ENCODE data around the gene TSC22D4. TPM values are rescaled to one million over a fixed set of nuclear protein-coding genes. Genes with fewer than 3 reads are reported as not detected.

The TSC22D4 gene
- total and polyA plus RNA-seq, 9 of the 15 experiments (the other 6 are each of a cell fraction or from before 2014, with no cell fraction given): 0.37 to 107 (median 28.7) TPM

DNA sequence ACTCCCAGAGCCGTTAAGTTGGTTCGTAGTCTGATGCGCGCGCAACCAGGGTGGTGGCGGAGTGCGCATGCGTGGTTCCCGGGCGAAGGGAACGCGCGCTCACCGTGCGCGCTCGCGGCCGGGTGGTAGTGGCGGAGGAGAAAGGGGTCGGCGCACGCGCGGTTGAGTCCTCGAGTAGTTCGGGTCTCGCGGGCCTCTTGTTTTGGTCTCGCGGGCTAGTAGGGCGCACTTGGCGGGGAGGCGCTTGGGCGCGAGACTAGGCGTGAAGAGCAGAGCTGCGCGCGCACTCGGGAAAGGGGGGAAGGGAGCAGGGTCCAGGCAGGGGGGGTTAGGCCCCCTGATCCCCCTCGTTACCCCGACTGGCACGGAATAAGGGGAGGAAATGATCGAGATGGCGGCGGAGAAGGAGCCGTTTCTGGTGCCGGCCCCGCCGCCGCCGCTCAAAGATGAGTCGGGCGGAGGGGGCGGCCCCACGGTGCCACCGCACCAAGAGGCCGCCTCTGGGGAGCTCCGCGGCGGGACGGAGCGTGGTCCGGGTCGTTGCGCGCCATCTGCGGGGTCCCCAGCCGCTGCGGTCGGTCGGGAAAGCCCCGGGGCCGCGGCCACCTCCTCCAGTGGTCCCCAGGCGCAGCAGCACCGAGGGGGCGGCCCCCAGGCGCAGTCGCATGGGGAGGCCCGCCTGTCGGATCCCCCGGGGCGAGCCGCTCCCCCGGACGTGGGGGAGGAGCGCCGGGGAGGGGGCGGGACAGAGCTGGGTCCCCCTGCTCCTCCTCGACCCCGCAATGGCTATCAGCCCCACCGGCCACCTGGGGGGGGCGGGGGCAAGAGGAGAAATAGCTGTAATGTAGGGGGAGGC, 49.1 kb downstream of the TSC22D4 start, which contains the start of gene MEPCE (continued):
- peak; percentile 78; the same call in 1 of the 2 replicates for TF ChIP-seq CBX1 (IDR thresholded peaks at IDR 0.05; ENCODE audit: low read depth)
- TF ChIP-seq, protein P1, sequence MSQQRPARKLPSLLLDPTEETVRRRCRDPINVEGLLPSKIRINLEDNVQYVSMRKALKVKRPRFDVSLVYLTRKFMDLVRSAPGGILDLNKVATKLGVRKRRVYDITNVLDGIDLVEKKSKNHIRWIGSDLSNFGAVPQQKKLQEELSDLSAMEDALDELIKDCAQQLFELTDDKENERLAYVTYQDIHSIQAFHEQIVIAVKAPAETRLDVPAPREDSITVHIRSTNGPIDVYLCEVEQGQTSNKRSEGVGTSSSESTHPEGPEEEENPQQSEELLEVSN (IDR thresholded peaks at IDR 0.05; ENCODE audit: borderline replicate concordance in 1 of 2, extremely low read depth in 1 of 2, insufficient read depth in 1 of 2, insufficient read length in 1 of 2, low read depth in 1 of 2, low read length in 1 of 2, poor library complexity in 1 of 2, severe bottlenecking in 1 of 2): peak; percentile 3 to 73
- TF ChIP-seq DACH1 (IDR thresholded peaks at IDR 0.05; ENCODE audit: partially characterized antibody): no peak
- TF ChIP-seq SUPT5H (IDR thresholded peaks at IDR 0.05): peak; percentile 80
- peak; percentile 97 for TF ChIP-seq ZBTB7A (IDR thresholded peaks at IDR 0.05; ENCODE audit: borderline replicate concordance, control insufficient read depth, low read depth, low read length)
- TF ChIP-seq CCNT2 (IDR thresholded peaks at IDR 0.05; ENCODE audit: borderline replicate concordance, extremely low read depth, insufficient read length, low read depth, low read length): peak; percentile 54
- peak; percentile 41 for TF ChIP-seq SAP30 (IDR thresholded peaks at IDR 0.05; ENCODE audit: borderline replicate concordance, insufficient read depth, low read depth, low read length, poor library complexity, severe bottlenecking)
- TF ChIP-seq ZNF589 (CRISPR knock-in tag; IDR thresholded peaks at IDR 0.05; ENCODE audit: low read depth): no peak
- peak; percentile 86 for TF ChIP-seq PRPF4 (IDR thresholded peaks at IDR 0.05; ENCODE audit: insufficient read depth, low read depth, low read length, poor library complexity, severe bottlenecking)
- TF ChIP-seq ZFX (CRISPR knock-in tag; IDR thresholded peaks at IDR 0.05): peak; percentile 78
- TF ChIP-seq, protein P2, sequence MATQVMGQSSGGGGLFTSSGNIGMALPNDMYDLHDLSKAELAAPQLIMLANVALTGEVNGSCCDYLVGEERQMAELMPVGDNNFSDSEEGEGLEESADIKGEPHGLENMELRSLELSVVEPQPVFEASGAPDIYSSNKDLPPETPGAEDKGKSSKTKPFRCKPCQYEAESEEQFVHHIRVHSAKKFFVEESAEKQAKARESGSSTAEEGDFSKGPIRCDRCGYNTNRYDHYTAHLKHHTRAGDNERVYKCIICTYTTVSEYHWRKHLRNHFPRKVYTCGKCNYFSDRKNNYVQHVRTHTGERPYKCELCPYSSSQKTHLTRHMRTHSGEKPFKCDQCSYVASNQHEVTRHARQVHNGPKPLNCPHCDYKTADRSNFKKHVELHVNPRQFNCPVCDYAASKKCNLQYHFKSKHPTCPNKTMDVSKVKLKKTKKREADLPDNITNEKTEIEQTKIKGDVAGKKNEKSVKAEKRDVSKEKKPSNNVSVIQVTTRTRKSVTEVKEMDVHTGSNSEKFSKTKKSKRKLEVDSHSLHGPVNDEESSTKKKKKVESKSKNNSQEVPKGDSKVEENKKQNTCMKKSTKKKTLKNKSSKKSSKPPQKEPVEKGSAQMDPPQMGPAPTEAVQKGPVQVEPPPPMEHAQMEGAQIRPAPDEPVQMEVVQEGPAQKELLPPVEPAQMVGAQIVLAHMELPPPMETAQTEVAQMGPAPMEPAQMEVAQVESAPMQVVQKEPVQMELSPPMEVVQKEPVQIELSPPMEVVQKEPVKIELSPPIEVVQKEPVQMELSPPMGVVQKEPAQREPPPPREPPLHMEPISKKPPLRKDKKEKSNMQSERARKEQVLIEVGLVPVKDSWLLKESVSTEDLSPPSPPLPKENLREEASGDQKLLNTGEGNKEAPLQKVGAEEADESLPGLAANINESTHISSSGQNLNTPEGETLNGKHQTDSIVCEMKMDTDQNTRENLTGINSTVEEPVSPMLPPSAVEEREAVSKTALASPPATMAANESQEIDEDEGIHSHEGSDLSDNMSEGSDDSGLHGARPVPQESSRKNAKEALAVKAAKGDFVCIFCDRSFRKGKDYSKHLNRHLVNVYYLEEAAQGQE (IDR thresholded peaks at IDR 0.05; ENCODE audit: borderline replicate concordance): no peak
- TF ChIP-seq, protein P2 (CRISPR knock-in tag; IDR thresholded peaks at IDR 0.05; ENCODE audit: low read depth): peak; percentile 71
- no peak for TF ChIP-seq ZNF431 (CRISPR knock-in tag; IDR thresholded peaks at IDR 0.05)
- TF ChIP-seq, protein P3, sequence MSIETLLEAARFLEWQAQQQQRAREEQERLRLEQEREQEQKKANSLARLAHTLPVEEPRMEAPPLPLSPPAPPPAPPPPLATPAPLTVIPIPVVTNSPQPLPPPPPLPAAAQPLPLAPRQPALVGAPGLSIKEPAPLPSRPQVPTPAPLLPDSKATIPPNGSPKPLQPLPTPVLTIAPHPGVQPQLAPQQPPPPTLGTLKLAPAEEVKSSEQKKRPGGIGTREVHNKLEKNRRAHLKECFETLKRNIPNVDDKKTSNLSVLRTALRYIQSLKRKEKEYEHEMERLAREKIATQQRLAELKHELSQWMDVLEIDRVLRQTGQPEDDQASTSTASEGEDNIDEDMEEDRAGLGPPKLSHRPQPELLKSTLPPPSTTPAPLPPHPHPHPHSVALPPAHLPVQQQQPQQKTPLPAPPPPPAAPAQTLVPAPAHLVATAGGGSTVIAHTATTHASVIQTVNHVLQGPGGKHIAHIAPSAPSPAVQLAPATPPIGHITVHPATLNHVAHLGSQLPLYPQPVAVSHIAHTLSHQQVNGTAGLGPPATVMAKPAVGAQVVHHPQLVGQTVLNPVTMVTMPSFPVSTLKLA (conservative IDR thresholded peaks at IDR 0.05): peak; percentile 23 to 69; a peak in 2 of 4 replicates

All from K562 (cell line).